ENCODE measurements around the gene KIF5A. TPM values are rescaled to one million over a fixed set of nuclear protein-coding genes. Genes with fewer than 3 reads are reported as not detected.

KIF5A gene
- total RNA-seq, 3 donors from 2014 or later = 0.61 to 9.1 (median 1.2) TPM

DNA sequence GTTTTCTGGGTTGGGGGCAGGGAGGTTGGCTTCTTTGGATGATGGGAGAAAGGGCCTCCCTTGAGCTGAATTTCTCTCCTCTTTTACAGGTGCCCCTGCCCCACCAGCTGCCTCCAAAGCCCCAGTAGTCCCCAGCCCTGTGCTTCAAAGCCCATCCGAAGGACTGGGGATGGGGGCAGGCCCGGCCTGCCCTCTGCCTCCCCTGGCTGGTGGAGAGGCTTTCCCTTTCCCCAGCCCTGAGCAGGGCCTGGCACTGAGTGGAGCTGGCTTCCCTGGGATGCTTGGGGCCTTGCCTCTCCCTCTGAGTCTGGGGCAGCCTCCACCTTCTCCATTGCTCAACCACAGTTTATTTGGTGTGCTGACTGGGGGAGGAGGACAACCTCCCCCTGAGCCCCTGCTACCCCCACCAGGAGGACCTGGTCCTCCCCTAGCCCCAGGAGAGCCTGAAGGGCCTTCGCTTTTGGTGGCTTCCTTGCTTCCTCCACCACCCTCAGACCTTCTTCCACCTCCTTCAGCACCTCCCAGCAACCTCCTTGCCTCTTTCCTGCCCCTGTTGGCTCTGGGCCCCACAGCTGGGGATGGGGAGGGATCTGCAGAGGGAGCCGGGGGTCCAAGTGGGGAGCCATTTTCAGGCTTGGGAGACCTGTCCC lies 23.2 kb upstream of the KIF5A start:
- H3K4me3 ChIP-seq = no peak overlapping the region
- peaks cover 9% of the 10 kb centered on the region for H3K36me3 ChIP-seq (ENCODE audit: low read depth)
- DNase-seq = no peak
- intact Hi-C loops (cut with DNase I, micrococcal nuclease) = no loop called here
- TF ChIP-seq, protein P1, sequence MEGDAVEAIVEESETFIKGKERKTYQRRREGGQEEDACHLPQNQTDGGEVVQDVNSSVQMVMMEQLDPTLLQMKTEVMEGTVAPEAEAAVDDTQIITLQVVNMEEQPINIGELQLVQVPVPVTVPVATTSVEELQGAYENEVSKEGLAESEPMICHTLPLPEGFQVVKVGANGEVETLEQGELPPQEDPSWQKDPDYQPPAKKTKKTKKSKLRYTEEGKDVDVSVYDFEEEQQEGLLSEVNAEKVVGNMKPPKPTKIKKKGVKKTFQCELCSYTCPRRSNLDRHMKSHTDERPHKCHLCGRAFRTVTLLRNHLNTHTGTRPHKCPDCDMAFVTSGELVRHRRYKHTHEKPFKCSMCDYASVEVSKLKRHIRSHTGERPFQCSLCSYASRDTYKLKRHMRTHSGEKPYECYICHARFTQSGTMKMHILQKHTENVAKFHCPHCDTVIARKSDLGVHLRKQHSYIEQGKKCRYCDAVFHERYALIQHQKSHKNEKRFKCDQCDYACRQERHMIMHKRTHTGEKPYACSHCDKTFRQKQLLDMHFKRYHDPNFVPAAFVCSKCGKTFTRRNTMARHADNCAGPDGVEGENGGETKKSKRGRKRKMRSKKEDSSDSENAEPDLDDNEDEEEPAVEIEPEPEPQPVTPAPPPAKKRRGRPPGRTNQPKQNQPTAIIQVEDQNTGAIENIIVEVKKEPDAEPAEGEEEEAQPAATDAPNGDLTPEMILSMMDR (IDR thresholded peaks at IDR 0.05) = no peak
- H3K9me3 ChIP-seq = no peaks in the 10 kb centered on the region
- H3K4me1 ChIP-seq (ENCODE audit: low read depth) = peaks cover 22% of the 10 kb centered on the region
- ATAC-seq = no peak

GRCh38 chr12:57527184-57527583 lies 22.7 kb upstream of the KIF5A start:
- intact Hi-C loops (cut with DNase I, micrococcal nuclease) = no loop called here
- Histone ChIP-seq H3K9me3 (no peaks in the 10 kb centered on the region), H3K36me3 (ENCODE audit: low read depth) (peaks cover 9% of the 10 kb centered on the region), H3K4me3 (no peak overlapping the region), H3K4me1 (ENCODE audit: low read depth) (peaks cover 21% of the 10 kb centered on the region)
- no peak for DNase-seq
- no peak for ATAC-seq
- TF ChIP-seq, protein P1 (IDR thresholded peaks at IDR 0.05) = no peak

GRCh38 chr12:57528176-57528575 lies 21.7 kb upstream of the KIF5A start:
- intact Hi-C loops (cut with DNase I, micrococcal nuclease) = no loop called here
- DNase-seq (no peak), ATAC-seq (no peak)
- peaks cover 21% of the 10 kb centered on the region for H3K4me1 ChIP-seq (ENCODE audit: low read depth)
- peaks cover 9% of the 10 kb centered on the region for H3K36me3 ChIP-seq (ENCODE audit: low read depth)
- no peaks in the 10 kb centered on the region for H3K9me3 ChIP-seq
- TF ChIP-seq, protein P1 (IDR thresholded peaks at IDR 0.05) = no peak
- H3K4me3 ChIP-seq = no peak overlapping the region

DNA sequence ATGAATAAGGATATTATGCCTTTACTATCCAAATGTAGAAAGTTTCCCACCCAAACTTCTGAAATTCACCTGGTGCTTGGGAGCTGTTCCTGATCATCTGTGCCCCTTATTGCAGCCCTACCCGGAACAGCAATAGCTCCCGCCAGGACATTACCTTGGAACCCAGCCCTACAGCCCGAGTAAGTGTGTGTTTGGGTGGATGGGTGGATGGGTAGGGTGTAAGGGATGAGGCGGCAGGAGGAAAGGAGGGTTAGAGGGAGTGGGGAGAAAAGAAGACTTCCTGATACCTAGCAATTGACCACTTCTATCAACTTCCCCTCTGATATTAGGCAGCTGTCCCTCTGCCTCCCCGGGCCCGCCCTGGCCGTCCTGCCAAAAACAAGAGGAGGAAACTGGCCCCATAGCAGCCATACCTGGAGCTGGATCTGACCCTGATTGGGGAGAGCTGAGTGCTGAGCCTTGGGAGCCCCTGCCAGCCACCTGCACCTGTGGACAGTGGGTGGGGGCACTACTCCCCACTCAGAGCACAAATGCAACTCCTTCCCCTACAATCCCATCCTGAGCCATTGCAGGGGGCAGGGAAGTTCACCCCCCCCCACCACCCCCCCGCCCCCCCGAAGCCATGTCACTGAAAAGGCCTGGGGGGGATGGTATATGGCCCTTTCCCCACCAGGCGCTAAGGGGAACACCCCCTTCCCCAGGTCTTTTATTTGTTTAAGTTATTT lies 20.9 kb upstream of the KIF5A start:
- TF ChIP-seq, protein P1 (IDR thresholded peaks at IDR 0.05) = no peak
- intact Hi-C loops (cut with DNase I, micrococcal nuclease) = no loop called here
- no peak for ATAC-seq
- DNase-seq = no peak
- H3K9me3 ChIP-seq = no peaks in the 10 kb centered on the region
- peaks cover 15% of the 10 kb centered on the region for H3K4me1 ChIP-seq (ENCODE audit: low read depth)
- H3K4me3 ChIP-seq = no peak overlapping the region
- peaks cover 9% of the 10 kb centered on the region for H3K36me3 ChIP-seq (ENCODE audit: low read depth)

DNA sequence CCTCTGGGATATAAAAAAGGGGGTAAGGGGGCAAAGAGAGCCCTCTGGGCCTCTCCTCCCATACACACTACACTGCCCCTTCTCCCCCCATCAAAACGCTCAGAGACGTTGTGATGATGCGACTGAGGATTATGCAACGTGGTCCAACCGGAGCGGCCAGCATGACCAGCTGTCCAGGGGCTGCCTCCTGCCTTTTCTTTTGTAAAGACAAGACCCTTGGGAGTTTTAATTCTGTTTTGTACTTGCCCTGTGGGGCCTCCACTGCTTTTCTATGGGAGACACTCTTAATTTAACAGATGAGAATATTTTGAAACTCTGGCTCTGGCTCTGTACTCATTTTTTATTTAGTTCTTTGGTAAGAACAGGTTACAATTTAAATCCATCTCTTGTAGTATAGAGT lies 20.0 kb upstream of the KIF5A start:
- H3K4me1 ChIP-seq (ENCODE audit: low read depth) = peaks cover 6% of the 10 kb centered on the region
- TF ChIP-seq, protein P1 (IDR thresholded peaks at IDR 0.05) = no peak
- H3K36me3 ChIP-seq (ENCODE audit: low read depth) = peaks cover 9% of the 10 kb centered on the region
- intact Hi-C loops (cut with DNase I, micrococcal nuclease) = no loop called here
- no peak for DNase-seq
- H3K4me3 ChIP-seq = no peak overlapping the region
- ATAC-seq = no peak
- no peaks in the 10 kb centered on the region for H3K9me3 ChIP-seq

All from mucosa of descending colon (tissue), 3 donors.